Small intestine (tissue), 7 donors: Measurements from ENCODE around the gene PRR15. TPM values are rescaled to one million over a fixed set of nuclear protein-coding genes. Genes with fewer than 3 reads are reported as not detected.
A peak's percentile ranks its signal among the peaks of the same experiment; 100 is the strongest.

Source experiments
- DNase-seq, 2 donors: peaks; one replicate each; pipeline versions ENCODE4 v3.0.0 to v3.0.0-alpha.2; 2013
- FAIRE-seq: peaks from 2 replicates; lab custom pipeline; 2012; peaks lifted over from hg19 to GRCh38; lab: Jason Lieb, UNC
- H3K27ac ChIP-seq, 3 donors: one replicate each; pipeline ENCODE4 v1.5.1; 2013; ENCODE audit warnings: low read length in 2 of 3, mild to moderate bottlenecking in 2 of 3, control low read depth in 1 of 3, inconsistent platforms in 1 of 3, low read depth in 1 of 3, moderate library complexity in 1 of 3
- H3K27me3 ChIP-seq, 3 donors: one replicate each; pipeline ENCODE4 v1.6.1; 2013; ENCODE audit warnings: low read length in 3 of 3, inconsistent platforms in 1 of 3; ENCODE audit not compliant: control insufficient read depth in 3 of 3, insufficient read depth in 3 of 3
- H3K36me3 ChIP-seq, 3 donors: one replicate each; pipeline ENCODE4 v1.6.1; 2013; ENCODE audit warnings: low read length in 3 of 3, inconsistent platforms in 1 of 3, low read depth in 1 of 3, mild to moderate bottlenecking in 1 of 3, moderate library complexity in 1 of 3; ENCODE audit not compliant: control insufficient read depth in 3 of 3, insufficient read depth in 2 of 3
- H3K4me1 ChIP-seq, 3 donors: one replicate each; pipeline ENCODE4 v1.6.1; 2013; ENCODE audit warnings: low read length in 2 of 3, inconsistent platforms in 1 of 3, low read depth in 1 of 3, mild to moderate bottlenecking in 1 of 3, moderate library complexity in 1 of 3; ENCODE audit not compliant: control insufficient read depth in 3 of 3, insufficient read depth in 2 of 3
- H3K4me3 ChIP-seq, 3 donors: one replicate each; pipeline ENCODE4 v1.5.1; 2013; ENCODE audit warnings: low read length in 3 of 3, control low read depth in 1 of 3, inconsistent platforms in 1 of 3, low read depth in 1 of 3, mild to moderate bottlenecking in 1 of 3, moderate library complexity in 1 of 3
- H3K9me3 ChIP-seq, 2 donors: one replicate each; pipeline ENCODE4 v1.6.1; 2013; ENCODE audit warnings: low read depth in 1 of 2, low read length in 1 of 2; ENCODE audit not compliant: control insufficient read depth in 2 of 2, insufficient read depth in 1 of 2
- WGBS, 3 donors: extraction: QIAGEN DNeasy Blood & Tissue Kit; methylation state at CpG; one replicate each; pipeline ENCODE4 v1.1.7; 2013; 5-methylcytosine and 5-hydroxymethylcytosine counted together
- polyA plus RNA-seq, 4 donors: library from polyadenylated mRNA; stranded (reverse) in 3 of 4; unstranded in 1 of 4; fragments of 200-250 nt in 3 of 4; fragments of 120-200 nt in 1 of 4; gene quantifications; one replicate each; pipeline versions ENCODE4 v1.2.1 to v1.2.3, GENCODE V29; 2013
- donor health status: healthy with polysubstance abuse.
- donor health status: control.
- donor health status: control.
- donor health status: Bipolar disorder and iron deficiency.
- donor health status: healthy.

The PRR15 gene
- polyA plus RNA-seq, 4 donors, result 58.9 to 179 (median 118) TPM

DNA sequence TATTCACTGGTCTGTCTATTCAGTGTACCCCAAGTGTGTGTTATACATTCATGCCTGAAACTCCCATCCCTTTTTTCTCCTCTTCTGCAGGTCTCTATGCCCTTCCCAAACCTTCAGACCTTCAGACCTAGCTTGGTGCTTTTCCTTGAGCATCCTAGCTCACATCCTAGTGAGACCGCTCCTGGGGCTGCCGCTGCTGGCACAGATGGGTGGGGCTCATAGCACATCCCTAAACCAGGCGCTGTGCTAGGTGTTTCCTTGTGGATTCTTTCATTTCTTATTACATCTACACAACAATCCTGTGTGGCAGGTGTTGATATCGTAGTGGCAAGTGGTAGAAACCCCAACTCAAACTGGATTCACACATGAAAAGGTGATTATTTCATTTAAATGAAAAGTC, 43.2 kb downstream of the PRR15 start:
- FAIRE-seq, result no peak
- no peaks in the 10 kb centered on the region for H3K27me3 ChIP-seq
- no peaks in the 10 kb centered on the region for H3K36me3 ChIP-seq
- H3K4me1 ChIP-seq, result peaks cover 0 to 53% (median 10%) of the 10 kb centered on the region in 3 donors
- peaks cover 0 to 4% of the 10 kb centered on the region in 2 donors for H3K9me3 ChIP-seq
- 82 to 87% (median 84%) methylated on average over 4 of the region's 4 CpGs for WGBS, 3 donors
- DNase-seq, result peak in 1 of 2 donors; percentile 31
- H3K27ac ChIP-seq, result peak overlapping the region; percentile 71 to 96 (median 83)
- H3K4me3 ChIP-seq, result no peak overlapping the region

DNA sequence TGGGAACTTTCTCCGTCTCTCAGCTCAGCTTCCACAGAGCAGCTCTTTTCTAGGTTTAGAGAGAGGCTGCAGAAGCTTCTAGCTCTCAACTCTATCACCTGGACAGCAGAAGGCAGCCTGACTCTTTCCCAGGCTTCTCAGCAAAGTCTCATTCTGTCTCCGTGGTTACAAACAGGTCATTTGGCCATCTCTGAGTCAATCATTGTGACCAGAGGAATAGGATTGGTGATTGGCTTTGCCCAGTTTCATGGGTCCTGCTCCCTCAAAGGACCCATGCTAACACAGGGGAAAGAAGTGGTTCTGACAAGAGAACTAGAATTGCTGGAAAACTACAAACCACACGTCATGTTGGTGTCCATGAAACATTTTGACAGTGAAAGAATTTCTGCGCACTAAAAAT, 43.6 kb downstream of the PRR15 start:
- 89 to 96% (median 92%) methylated on average over 4 of the region's 4 CpGs for WGBS, 3 donors
- peak in 1 of 2 donors; percentile 11 for DNase-seq
- H3K27ac ChIP-seq, result peak overlapping the region; percentile 8 to 96 (median 83)
- H3K4me3 ChIP-seq, result no peak overlapping the region
- H3K27me3 ChIP-seq, result no peaks in the 10 kb centered on the region
- peaks cover 0 to 4% of the 10 kb centered on the region in 2 donors for H3K9me3 ChIP-seq
- peaks cover 0 to 53% (median 10%) of the 10 kb centered on the region in 3 donors for H3K4me1 ChIP-seq
- no peak for FAIRE-seq
- H3K36me3 ChIP-seq, result no peaks in the 10 kb centered on the region

DNA sequence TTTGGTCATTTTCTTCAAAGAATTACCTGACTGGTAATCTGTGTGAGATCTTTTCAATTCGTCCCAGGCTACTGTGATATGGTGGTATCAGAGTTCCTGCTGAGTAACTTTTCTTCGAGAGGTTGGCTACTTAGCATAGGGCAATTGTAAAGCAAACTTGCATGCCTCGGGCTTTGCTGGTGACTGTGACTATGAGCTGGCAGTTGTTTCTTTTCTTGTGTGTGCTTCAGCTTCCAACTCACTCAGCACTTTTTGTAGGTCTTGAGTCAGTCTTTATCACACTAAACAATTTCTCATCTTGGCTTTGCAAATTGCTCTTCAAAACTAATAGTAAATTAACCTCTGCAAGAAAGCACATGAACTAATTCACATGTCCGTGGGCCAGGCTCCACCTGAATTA, 44.3 kb downstream of the PRR15 start:
- no peak for FAIRE-seq
- H3K27me3 ChIP-seq, result no peaks in the 10 kb centered on the region
- peak; percentile 67 to 70 for DNase-seq
- WGBS, 3 donors, result 33 to 81% (median 56%) methylated on average over 4 of the region's 4 CpGs
- H3K9me3 ChIP-seq, result peaks cover 0 to 4% of the 10 kb centered on the region in 2 donors
- H3K36me3 ChIP-seq, result no peaks in the 10 kb centered on the region
- peaks cover 0 to 50% (median 10%) of the 10 kb centered on the region in 3 donors for H3K4me1 ChIP-seq
- H3K4me3 ChIP-seq, result no peak overlapping the region
- H3K27ac ChIP-seq, result peak overlapping the region in 1 of 3 donors; percentile 96

DNA sequence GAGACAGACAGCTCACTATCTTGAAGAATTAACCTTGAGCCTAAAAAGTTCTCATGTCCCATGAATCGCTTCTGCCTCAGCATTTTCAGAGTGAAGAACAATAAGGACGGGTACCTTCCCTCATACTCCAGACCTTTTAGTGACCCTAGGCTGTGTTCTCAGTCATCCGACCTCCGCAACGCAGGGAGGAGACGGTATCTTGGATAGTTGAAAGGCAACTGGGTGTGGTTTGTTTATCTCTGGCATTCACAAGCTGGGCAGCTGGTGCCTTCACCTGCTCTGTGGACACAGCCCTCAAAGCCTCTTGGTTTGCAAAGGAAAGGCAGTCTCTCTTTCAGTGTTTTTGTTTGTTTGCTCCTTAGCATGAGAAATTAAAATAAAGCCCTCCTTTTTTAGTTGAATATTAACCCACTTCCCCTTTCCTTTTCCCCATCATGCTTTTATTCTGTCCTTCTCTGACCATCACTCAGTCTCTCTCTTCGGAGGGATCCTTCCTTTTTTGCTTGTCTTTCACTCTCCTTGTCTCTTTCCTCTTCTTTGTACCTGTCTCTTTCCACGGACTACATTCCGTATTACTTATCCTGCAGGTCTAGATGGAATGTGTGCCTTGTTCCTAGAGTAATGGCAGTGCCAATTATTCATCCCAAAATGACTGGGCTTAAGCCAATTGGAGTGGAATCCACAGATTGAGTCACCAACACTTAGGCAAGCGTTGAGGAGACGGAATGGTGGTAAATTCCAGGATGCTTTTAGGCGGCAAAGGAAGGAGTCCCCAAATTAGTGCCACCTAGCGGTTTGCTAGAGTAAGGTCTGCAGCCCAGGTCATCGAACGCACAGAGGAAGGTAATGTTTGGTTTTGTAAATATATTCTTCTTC, 45.8 kb downstream of the PRR15 start:
- H3K4me3 ChIP-seq, result peak overlapping the region in 2 of 3 donors; percentile 15 to 29
- H3K27ac ChIP-seq, result peak overlapping the region in 2 of 3 donors; percentile 66 to 96
- WGBS, 3 donors, result 13 to 48% (median 23%) methylated on average over 15 of the region's 15 CpGs
- H3K27me3 ChIP-seq, result no peaks in the 10 kb centered on the region
- FAIRE-seq, result no peak
- H3K9me3 ChIP-seq, result no peaks in the 10 kb centered on the region
- no peaks in the 10 kb centered on the region for H3K36me3 ChIP-seq
- peaks cover 0 to 46% (median 10%) of the 10 kb centered on the region in 3 donors for H3K4me1 ChIP-seq
- DNase-seq, result peak; percentile 78 to 84

DNA sequence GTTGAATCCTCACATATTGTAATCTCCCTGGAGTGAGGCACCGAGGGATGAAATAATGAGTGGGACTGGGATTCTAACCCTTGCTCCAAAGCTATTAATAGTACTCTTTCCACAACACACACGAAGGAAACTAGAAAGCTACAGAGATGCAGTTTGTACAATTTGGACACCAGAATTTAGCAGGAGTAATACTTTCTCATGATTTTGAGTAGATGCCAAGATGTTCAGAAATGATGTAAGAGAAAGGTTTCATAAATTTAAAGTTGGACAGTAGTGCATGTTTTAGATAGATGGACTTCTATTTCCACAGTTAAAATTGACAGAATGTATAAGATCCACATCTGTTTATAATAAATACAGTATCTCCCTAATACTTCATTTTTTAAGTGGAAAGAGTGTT, 46.5 kb downstream of the PRR15 start:
- peak overlapping the region in 1 of 3 donors; percentile 96 for H3K27ac ChIP-seq
- DNase-seq, result no peak
- H3K4me3 ChIP-seq, result no peak overlapping the region
- WGBS, 3 donors, result 14 to 50% (median 31%) methylated on average over 2 of the region's 2 CpGs
- peaks cover 0 to 46% (median 10%) of the 10 kb centered on the region in 3 donors for H3K4me1 ChIP-seq
- no peaks in the 10 kb centered on the region for H3K9me3 ChIP-seq
- FAIRE-seq, result no peak
- H3K36me3 ChIP-seq, result no peaks in the 10 kb centered on the region
- no peaks in the 10 kb centered on the region for H3K27me3 ChIP-seq

DNA sequence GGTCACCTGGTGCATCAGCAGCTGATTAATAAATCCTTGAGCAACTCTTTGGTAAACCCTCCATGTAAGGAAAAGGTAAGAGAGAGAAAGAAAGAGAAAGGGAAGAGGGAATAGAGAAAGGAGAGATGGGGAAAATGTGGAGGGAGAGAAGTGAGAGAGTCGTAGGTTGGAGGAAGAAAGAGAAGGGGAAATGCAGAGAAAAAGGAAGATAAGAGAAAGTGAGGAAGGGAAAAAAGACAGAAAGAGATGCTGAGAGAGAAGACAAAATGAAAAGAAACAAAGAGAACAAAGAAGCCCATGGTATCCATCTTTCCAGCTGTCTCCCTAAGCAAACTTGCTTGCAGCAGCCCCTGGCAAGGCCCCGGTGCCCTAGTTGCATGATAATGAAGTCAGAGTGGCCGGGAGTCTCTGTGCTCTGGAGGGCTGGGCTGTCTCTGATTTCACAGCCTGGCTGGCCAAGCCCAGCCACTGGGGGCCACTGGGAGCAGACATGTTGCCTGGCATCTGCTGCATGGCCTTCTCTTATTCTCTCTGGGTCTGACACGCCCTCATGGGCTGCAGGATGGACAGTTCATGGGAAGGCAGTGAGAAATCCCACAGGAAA, 48.4 kb downstream of the PRR15 start:
- no peaks in the 10 kb centered on the region for H3K9me3 ChIP-seq
- 77 to 88% (median 83%) methylated on average over 3 to 4 of the region's 4 CpGs for WGBS, 3 donors

DNA sequence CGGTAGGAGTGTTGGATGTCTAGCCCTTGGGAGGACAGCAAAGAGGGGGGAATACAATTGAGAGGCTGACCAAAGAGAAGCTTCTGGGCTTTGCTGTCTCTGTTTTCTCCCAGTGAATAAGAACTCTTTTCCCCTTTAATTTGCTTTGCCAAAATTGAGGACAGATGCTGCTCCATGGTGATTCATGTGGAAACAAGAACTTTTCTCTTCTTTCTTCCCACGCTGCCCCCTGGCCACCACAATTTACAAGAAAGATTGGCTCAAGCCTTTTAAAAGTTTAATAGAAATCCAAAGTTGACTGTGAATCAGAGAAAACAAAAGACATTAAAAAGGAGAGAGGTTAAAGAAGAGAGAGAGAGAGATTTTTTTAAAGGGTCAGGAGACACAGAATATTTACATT, 49.0 kb downstream of the PRR15 start:
- H3K27me3 ChIP-seq, result peaks cover 0 to 2% (median 0%) of the 10 kb centered on the region in 3 donors
- no peaks in the 10 kb centered on the region for H3K36me3 ChIP-seq
- no peak overlapping the region for H3K27ac ChIP-seq
- no peaks in the 10 kb centered on the region for H3K9me3 ChIP-seq
- WGBS, 3 donors, result 83 to 97% (median 88%) methylated on average over 2 of the region's 2 CpGs
- no peak overlapping the region for H3K4me3 ChIP-seq
- FAIRE-seq, result no peak
- DNase-seq, result no peak
- peaks cover 0 to 24% (median 4%) of the 10 kb centered on the region in 3 donors for H3K4me1 ChIP-seq

More for the DNA sequence above, 48.4 kb downstream of the PRR15 start:
- Histone ChIP-seq H3K27ac (no peak overlapping the region), H3K27me3 (no peaks in the 10 kb centered on the region), H3K4me1 (peaks cover 0 to 29% (median 7%) of the 10 kb centered on the region in 3 donors), H3K36me3 (no peaks in the 10 kb centered on the region), H3K4me3 (no peak overlapping the region)
- FAIRE-seq, result no peak
- no peak for DNase-seq

DNA sequence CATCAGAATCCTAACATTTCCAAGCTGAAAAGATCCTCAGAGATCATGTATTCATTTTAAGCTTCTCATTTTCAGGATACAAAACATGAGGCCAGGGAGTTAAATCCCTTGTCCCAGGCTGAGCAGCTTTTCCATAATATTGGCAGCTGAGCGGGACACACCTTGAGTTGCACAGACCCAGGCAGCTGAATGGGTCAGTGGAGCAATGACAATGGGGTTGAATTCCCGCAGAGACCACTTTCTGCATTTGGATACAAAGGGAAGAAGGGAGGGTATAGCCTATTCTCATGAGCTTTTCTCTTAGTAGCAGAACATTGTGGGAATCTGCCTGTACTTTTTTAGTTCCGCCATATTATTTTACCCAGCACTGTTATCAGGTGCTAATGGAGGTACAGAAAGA, 49.5 kb downstream of the PRR15 start:
- FAIRE-seq (no peak), DNase-seq (no peak)
- Histone ChIP-seq H3K4me1 (peaks cover 0 to 20% (median 4%) of the 10 kb centered on the region in 3 donors), H3K9me3 (no peaks in the 10 kb centered on the region), H3K27me3 (peaks cover 0 to 2% (median 0%) of the 10 kb centered on the region in 3 donors), H3K36me3 (no peaks in the 10 kb centered on the region), H3K27ac (no peak overlapping the region), H3K4me3 (no peak overlapping the region)
- WGBS, 3 donors, result 93 to 99% (median 99%) methylated on average over 3 of the region's 3 CpGs
